Lower lobe of right lung (tissue), 2 donors: ENCODE data around the gene OR51E2. TPM values are rescaled to one million over a fixed set of nuclear protein-coding genes. Genes with fewer than 3 reads are reported as not detected.

Source experiments
- ATAC-seq, 2 donors: fragments of 200-7000 bp; cut with Tn5 transposase; one replicate each; pipeline ENCODE4 v1.9.1; 2020 to 2022; ENCODE audit warnings: mild to moderate bottlenecking in 2 of 2, moderate library complexity in 2 of 2
- DNase-seq: peaks from one replicate; pipeline ENCODE4 v3.0.0-alpha.2; 2020
- H3K27ac ChIP-seq: fragments of 200-600 bp; one replicate; pipeline ENCODE4 v1.8.0; 2022
- H3K27me3 ChIP-seq: fragments of 200-600 bp; one replicate; pipeline ENCODE4 v1.8.0; 2022; ENCODE audit warnings: low read depth
- H3K36me3 ChIP-seq: fragments of 200-600 bp; one replicate; pipeline ENCODE4 v1.8.0; 2022; ENCODE audit warnings: mild to moderate bottlenecking
- H3K4me1 ChIP-seq: fragments of 200-600 bp; one replicate; pipeline ENCODE4 v1.8.0; 2022
- H3K4me3 ChIP-seq: fragments of 200-600 bp; one replicate; pipeline ENCODE4 v1.8.0; 2022; ENCODE audit warnings: mild to moderate bottlenecking
- H3K9me3 ChIP-seq: fragments of 200-600 bp; one replicate; pipeline ENCODE4 v1.8.0; 2022
- CTCF ChIP-seq: fragments of 200-600 bp; IDR thresholded peaks from one replicate; pipeline ENCODE4 v1.8.0; 2022; ENCODE audit warnings: antibody characterized with exemption, mild to moderate bottlenecking
- intact Hi-C: fragments of 100-400 bp; cut with DNase I; formaldehyde crosslinking; loops from one replicate; pipeline ENCODE4 v1.11.0; 2022
- total RNA-seq: library from RNA; stranded (reverse); fragmentation: NEBNext Ultra II Directional; extraction: Animal tissue kit (Norgen Biotek cat#: 25700); gene quantifications from one replicate; pipeline ENCODE4 v1.2.1, GENCODE V29; 2021
- donor health status: DM: no; HTN: yes; CAD: no; lungs with severe emphysema.

OR51E2 gene
- total RNA-seq, 1 donor from 2014 or later: not detected

GRCh38 chr11:4636962-4637661, 60.5 kb downstream of the OR51E2 start, which contains the start of gene OR51D1:
TSS of gene OR51D1 (plus strand) at chr11:4637477. CDS start at chr11:4639791, 2,314 bp downstream.
- H3K27ac ChIP-seq: no peak within 1 kb of the TSS
- peak within 1 kb of the TSS; percentile 12 for H3K4me3 ChIP-seq
- no peaks in the 10 kb centered on the region for H3K36me3 ChIP-seq
- peak; percentile 90 for TF ChIP-seq CTCF
- H3K4me1 ChIP-seq: peaks cover 5% of the 10 kb centered on the region
- intact Hi-C loops: no loop called here
- peak; percentile 74 for DNase-seq
- no peaks in the 10 kb centered on the region for H3K9me3 ChIP-seq
- peak; percentile 89 to 94 for ATAC-seq
- H3K27me3 ChIP-seq: peaks cover 5% of the 10 kb centered on the region

- no peak for TF ChIP-seq CTCF
- no peak overlapping the region for H3K27ac ChIP-seq
- H3K9me3 ChIP-seq: no peaks in the 10 kb centered on the region
- H3K27me3 ChIP-seq: peaks cover 5% of the 10 kb centered on the region
- no peaks in the 10 kb centered on the region for H3K36me3 ChIP-seq
- H3K4me3 ChIP-seq: no peak overlapping the region
- DNase-seq (no peak), ATAC-seq (no peak)
- intact Hi-C loops: no loop called here
- peaks cover 5% of the 10 kb centered on the region for H3K4me1 ChIP-seq
These were observed 61.5 kb downstream of the OR51E2 start for GRCh38 chr11:4636136-4636535.

Other genes starting within 250 kb of the OR51E2 start
- 0.47 TPM for gene OR52K2, start 248.6 kb downstream of the OR51E2 start, total RNA-seq
- gene OR52K1, start 215.2 kb downstream of the OR51E2 start, total RNA-seq: 0.27 TPM
- gene OR52M1, start 152.7 kb downstream of the OR51E2 start, total RNA-seq: not detected
- not detected for gene OR52I2, start 116.1 kb downstream of the OR51E2 start, total RNA-seq
- gene OR52I1, start 103.8 kb downstream of the OR51E2 start, total RNA-seq: not detected
- 13.8 TPM for gene TRIM68, start 89.6 kb downstream of the OR51E2 start, total RNA-seq
- not detected for gene OR51D1, start 60.4 kb downstream of the OR51E2 start, total RNA-seq
- not detected for gene OR51E1, start 53.9 kb downstream of the OR51E2 start, total RNA-seq
- not detected for gene MMP26, start 6.9 kb upstream of the OR51E2 start, total RNA-seq
- not detected for gene OR51F1, start 72.1 kb upstream of the OR51E2 start, total RNA-seq
- gene OR52R1, start 106.5 kb upstream of the OR51E2 start, total RNA-seq: not detected
- not detected for gene OR51F2, start 123.5 kb upstream of the OR51E2 start, total RNA-seq
- gene OR51S1, start 151.4 kb upstream of the OR51E2 start, total RNA-seq: not detected
- gene OR51T1, start 184.0 kb upstream of the OR51E2 start, total RNA-seq: not detected
- not detected for gene OR51A7, start 205.9 kb upstream of the OR51E2 start, total RNA-seq
- gene OR51G2, start 221.5 kb upstream of the OR51E2 start, total RNA-seq: not detected
- gene OR51G1, start 226.5 kb upstream of the OR51E2 start, total RNA-seq: not detected
- not detected for gene OR51A4, start 249.8 kb upstream of the OR51E2 start, total RNA-seq